ENCODE data around the gene PRR16.

Gene PRR16

DNA sequence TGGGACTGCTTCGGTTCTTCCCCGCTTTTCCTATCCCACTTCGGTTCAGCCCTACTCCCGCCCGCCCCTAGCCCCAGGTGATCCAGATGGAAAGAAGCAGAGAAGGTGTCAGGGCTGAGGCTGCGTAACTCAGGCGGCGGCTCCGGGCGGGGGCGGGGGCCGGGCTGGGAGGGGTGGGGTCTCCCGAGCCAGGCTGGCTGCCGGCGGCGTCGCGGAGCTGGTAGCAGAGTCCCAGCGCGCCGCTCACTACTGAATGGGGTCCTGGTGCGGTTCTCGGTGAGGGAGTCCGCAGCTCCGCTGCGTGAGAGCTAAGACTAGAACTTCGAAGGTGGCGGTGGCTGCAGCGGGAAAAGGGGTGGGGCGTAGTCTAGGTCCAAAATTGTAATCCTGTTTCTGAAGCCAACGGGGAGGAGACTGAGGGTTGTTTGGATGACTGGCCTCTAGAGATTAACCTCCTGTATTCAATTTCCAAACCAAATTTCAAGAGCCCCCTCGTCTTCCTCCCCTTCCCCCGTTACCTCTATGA lies 1.4 kb downstream of the PRR16 start:
- H3K27ac ChIP-seq (replicated peaks) = no peak overlapping the region
- H3K27me3 ChIP-seq (ENCODE audit: insufficient read depth, poor library complexity, severe bottlenecking) = no peaks in the 10 kb centered on the region
- TF ChIP-seq REST (IDR thresholded peaks at IDR 0.05; ENCODE audit: insufficient replicate concordance, low read depth) (no peak), GABPA (IDR thresholded peaks at IDR 0.05; ENCODE audit: low read depth) (no peak), SPI1 (IDR thresholded peaks at IDR 0.05; ENCODE audit: borderline replicate concordance, low read depth) (no peak), CTCF (IDR thresholded peaks at IDR 0.05; ENCODE audit: insufficient read depth, low read length) (no peak), POLR2AphosphoS5 (IDR thresholded peaks at IDR 0.05; ENCODE audit: low read depth) (no peak)
- no peak for DNase-seq (ENCODE audit: low read depth in 1 of 2, low spot score in 1 of 2)
- no peak overlapping the region for H3K4me3 ChIP-seq (replicated peaks; ENCODE audit: insufficient read depth, low read length)

DNA sequence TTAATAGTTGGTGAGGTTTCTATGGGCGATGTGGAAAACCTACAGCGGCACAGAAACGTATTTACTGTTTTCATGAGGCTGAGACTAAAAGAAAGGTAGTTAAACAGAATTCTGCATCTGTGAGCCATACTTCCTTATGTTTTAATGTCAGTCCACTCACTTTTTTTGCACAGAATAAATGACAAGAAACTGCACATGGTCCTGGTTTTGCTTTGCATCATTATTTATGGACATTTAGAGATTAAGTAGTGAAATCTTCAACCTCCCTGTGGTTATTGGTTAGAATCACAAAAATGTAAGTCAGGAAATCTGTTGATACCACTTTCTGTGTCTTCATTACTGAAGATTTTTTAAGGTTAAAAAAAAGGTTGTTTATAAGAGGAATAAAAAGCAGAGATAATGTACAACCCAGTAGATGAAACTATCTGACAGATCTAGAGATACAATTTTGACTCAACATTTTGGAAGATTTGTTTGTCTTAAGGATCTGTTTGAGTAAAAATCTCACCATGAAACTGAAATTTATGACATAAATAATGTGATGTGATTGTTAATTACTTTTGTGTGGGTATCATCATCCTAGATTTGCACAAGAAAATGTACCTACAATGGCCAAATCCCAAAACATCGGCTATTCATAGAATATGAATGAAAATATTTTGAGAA lies 2.4 kb downstream of the PRR16 start:
- Histone ChIP-seq H3K4me3 (replicated peaks; ENCODE audit: insufficient read depth, low read length) (no peak overlapping the region), H3K27me3 (ENCODE audit: insufficient read depth, poor library complexity, severe bottlenecking) (no peaks in the 10 kb centered on the region), H3K27ac (replicated peaks) (no peak overlapping the region)
- no peak for DNase-seq (ENCODE audit: low read depth in 1 of 2, low spot score in 1 of 2)
- TF ChIP-seq CTCF (IDR thresholded peaks at IDR 0.05; ENCODE audit: insufficient read depth, low read length) (no peak), GABPA (IDR thresholded peaks at IDR 0.05; ENCODE audit: low read depth) (no peak), SPI1 (IDR thresholded peaks at IDR 0.05; ENCODE audit: borderline replicate concordance, low read depth) (no peak)

DNA sequence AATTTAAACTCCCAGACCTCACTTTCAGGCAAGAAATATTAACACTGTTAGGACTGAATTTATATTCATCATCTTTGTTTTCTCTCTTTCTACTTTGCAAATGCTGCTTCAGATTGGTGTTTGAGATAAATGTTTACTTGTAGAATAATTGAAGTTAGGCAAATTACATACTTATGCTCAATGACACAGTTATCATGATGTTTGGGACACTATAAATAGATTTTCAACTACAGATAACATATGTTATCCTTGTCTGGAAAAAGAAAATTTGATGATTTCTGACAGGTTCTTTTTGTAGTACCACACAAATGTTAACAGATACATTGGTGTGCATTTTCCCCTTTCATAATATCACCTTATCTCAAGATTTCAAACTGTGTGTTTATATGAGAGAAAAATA lies 7.9 kb downstream of the PRR16 start:
- no peak overlapping the region for H3K4me3 ChIP-seq (replicated peaks; ENCODE audit: insufficient read depth, low read length)
- H3K27me3 ChIP-seq (ENCODE audit: insufficient read depth, poor library complexity, severe bottlenecking) = no peaks in the 10 kb centered on the region
- no peak overlapping the region for H3K27ac ChIP-seq (replicated peaks)
- TF ChIP-seq POLR2AphosphoS5 (IDR thresholded peaks at IDR 0.05; ENCODE audit: low read depth) = no peak
- no peak for TF ChIP-seq GABPA (IDR thresholded peaks at IDR 0.05; ENCODE audit: low read depth)
- no peak for TF ChIP-seq CTCF (IDR thresholded peaks at IDR 0.05; ENCODE audit: insufficient read depth, low read length)
- TF ChIP-seq REST (IDR thresholded peaks at IDR 0.05; ENCODE audit: insufficient replicate concordance, low read depth) = no peak
- no peak for TF ChIP-seq SPI1 (IDR thresholded peaks at IDR 0.05; ENCODE audit: borderline replicate concordance, low read depth)
- no peak for DNase-seq (ENCODE audit: low read depth in 1 of 2, low spot score in 1 of 2)

DNA sequence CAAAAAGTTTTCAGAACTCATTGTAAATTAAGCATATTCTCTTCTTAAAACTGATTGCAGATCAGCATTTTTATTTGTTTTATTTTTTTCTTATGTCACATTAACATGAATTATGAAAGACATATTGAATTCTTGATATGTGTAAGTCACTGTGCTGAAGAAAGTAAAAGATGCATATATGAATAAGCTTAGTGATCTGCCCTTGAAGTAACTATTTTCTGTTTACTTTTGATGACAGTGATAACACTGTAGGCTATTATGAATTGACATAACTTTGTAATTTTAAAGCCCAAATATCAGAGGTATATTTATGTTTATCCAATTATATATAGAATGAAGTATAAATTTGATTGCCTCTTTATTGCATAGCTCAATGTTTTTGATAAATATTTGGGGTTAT lies 8.8 kb downstream of the PRR16 start:
- TF ChIP-seq SPI1 (IDR thresholded peaks at IDR 0.05; ENCODE audit: borderline replicate concordance, low read depth) (no peak), POLR2AphosphoS5 (IDR thresholded peaks at IDR 0.05; ENCODE audit: low read depth) (no peak), CTCF (IDR thresholded peaks at IDR 0.05; ENCODE audit: insufficient read depth, low read length) (no peak), GABPA (IDR thresholded peaks at IDR 0.05; ENCODE audit: low read depth) (no peak), REST (IDR thresholded peaks at IDR 0.05; ENCODE audit: insufficient replicate concordance, low read depth) (no peak)
- Histone ChIP-seq H3K27me3 (ENCODE audit: insufficient read depth, poor library complexity, severe bottlenecking) (no peaks in the 10 kb centered on the region), H3K27ac (replicated peaks) (no peak overlapping the region)

More for the DNA sequence above, 8.8 kb downstream of the PRR16 start:
- DNase-seq (ENCODE audit: low read depth in 1 of 2, low spot score in 1 of 2) = no peak
- H3K4me3 ChIP-seq (replicated peaks; ENCODE audit: insufficient read depth, low read length) = no peak overlapping the region
